ENCODE measurements around the gene ARL8B.

ARL8B gene

DNA sequence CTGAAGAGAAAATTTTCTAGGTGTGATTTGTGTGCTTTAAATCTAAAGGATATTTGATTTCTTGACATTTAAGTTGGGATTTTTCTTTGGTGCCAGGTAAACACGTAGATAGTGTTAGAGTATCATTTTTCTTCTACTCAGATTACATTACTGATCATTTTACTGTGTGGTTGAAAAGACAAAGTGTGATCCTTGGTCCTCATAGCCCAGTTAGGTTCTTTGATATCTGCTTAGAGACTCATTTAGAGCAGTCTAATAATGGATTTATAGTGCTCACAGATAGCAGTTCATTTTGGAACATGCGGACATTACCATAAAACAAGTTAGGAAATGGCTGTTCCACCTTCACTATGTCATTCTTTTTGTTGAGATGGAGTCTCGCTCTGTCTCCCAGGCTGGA is 12.4 kb downstream of the ARL8B start:
- CTCF ChIA-PET: no interaction called here
- TF ChIP-seq FOXK2 (IDR thresholded peaks at IDR 0.05) (no peak), SUZ12 (IDR thresholded peaks at IDR 0.05) (no peak), LEF1 (IDR thresholded peaks at IDR 0.05; ENCODE audit: borderline replicate concordance) (no peak), ARNT (IDR thresholded peaks at IDR 0.05) (no peak), HDGF (IDR thresholded peaks at IDR 0.05; ENCODE audit: borderline replicate concordance) (no peak), L3MBTL2 (conservative IDR thresholded peaks at IDR 0.05) (no peak), FOXA1 (IDR thresholded peaks at IDR 0.05) (no peak), SP1 (IDR thresholded peaks at IDR 0.05) (no peak), ELF4 (IDR thresholded peaks at IDR 0.05) (no peak), TARDBP (IDR thresholded peaks at IDR 0.05) (no peak), NFRKB (IDR thresholded peaks at IDR 0.05) (no peak), FOXM1 (IDR thresholded peaks at IDR 0.05; ENCODE audit: borderline replicate concordance) (no peak), CTBP1 (IDR thresholded peaks at IDR 0.05; ENCODE audit: borderline replicate concordance) (no peak), ZNF384 (IDR thresholded peaks at IDR 0.05) (no peak)
- POLR2A ChIA-PET: no interaction called here
- DNase-seq (ENCODE audit: extremely low spot score): no peak

DNA sequence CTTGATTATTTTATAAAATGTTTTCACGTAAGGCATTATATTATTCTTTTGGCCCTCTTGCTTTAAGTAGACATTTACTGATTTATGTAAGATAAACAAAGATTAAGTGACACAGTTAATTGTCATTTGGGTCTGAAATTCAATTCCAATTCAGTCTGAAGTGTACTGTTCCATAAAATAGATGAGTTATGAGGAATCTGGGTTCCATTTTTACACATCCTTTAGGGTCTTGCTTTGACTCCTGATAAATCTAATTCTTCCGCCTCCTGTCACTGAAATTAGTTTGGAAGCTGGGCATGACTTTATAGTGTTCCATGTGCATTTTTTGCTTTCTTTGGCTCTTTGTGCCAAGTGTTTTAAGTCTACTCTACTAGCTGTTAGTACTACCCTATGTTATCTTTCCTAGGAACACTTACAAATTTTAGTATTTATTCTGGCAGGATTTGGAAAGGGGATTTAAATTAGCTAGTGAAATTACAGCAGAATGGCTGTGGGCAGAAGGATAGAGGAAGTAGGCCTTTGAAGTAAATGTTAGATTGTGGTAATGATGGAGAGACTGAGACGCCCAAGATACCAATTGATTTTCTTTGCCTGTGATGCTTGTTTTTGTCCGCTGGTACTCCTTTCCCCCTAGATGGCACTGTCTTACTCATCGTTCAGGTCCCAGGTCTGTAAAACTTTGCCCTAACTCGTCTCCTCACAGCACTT is 14.3 kb downstream of the ARL8B start:
- peak; percentile 47 for DNase-seq (ENCODE audit: extremely low spot score)
- CTCF ChIA-PET: interaction anchor here (0.7 to 0.9 kb wide), 2 partner anchors 13 to 14 kb away, joined by 3 to 4 read pairs; no protein-coding TSS in a partner anchor
- peak; percentile 68 for TF ChIP-seq PKNOX1 (IDR thresholded peaks at IDR 0.05)
- TF ChIP-seq FOXA1 (IDR thresholded peaks at IDR 0.05): no peak
- POLR2A ChIA-PET: no interaction called here

DNA sequence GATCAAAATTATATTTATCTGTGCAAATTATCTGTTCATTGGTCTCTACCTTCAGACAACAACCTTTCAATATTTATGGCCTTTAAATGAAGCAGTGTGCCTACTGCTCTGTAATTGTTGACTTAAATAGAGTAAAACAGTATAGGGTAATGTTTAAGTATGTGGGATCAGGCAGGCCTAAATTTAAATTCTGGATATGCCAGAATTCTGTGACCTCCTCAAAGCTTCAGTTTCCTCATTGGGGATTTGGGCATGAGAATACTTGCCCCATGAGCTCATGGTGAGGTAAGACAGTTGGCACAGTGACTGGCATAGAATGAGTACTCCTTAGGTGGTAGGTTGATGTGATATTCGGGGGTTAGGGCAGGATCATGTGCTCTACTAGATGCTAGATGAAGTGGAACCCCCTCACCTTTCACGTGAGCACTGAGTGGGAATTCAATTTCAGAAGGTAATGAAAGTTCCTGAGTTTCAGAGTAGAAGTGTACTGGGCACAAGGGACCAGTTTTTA is 14.9 kb downstream of the ARL8B start:
- ChIA-PET POLR2A (no interaction called here), CTCF (interaction anchor here (0.9 kb wide), 1 partner anchor 14 kb away, joined by 3 read pairs; no protein-coding TSS in a partner anchor)
- TF ChIP-seq ZNF384 (IDR thresholded peaks at IDR 0.05) (no peak), L3MBTL2 (conservative IDR thresholded peaks at IDR 0.05) (no peak), HDGF (IDR thresholded peaks at IDR 0.05; ENCODE audit: borderline replicate concordance) (no peak), ARNT (IDR thresholded peaks at IDR 0.05) (no peak), ELF4 (IDR thresholded peaks at IDR 0.05) (no peak), CTBP1 (IDR thresholded peaks at IDR 0.05; ENCODE audit: borderline replicate concordance) (no peak), FOXA1 (IDR thresholded peaks at IDR 0.05) (no peak), FOXM1 (IDR thresholded peaks at IDR 0.05; ENCODE audit: borderline replicate concordance) (no peak), PKNOX1 (IDR thresholded peaks at IDR 0.05) (no peak), LEF1 (IDR thresholded peaks at IDR 0.05; ENCODE audit: borderline replicate concordance) (no peak), NFRKB (IDR thresholded peaks at IDR 0.05) (no peak), FOXK2 (IDR thresholded peaks at IDR 0.05) (no peak), SP1 (IDR thresholded peaks at IDR 0.05) (no peak), SUZ12 (IDR thresholded peaks at IDR 0.05) (no peak), TARDBP (IDR thresholded peaks at IDR 0.05) (no peak), BHLHE40 (IDR thresholded peaks at IDR 0.05; ENCODE audit: borderline replicate concordance) (no peak)
- DNase-seq (ENCODE audit: extremely low spot score): no peak

DNA sequence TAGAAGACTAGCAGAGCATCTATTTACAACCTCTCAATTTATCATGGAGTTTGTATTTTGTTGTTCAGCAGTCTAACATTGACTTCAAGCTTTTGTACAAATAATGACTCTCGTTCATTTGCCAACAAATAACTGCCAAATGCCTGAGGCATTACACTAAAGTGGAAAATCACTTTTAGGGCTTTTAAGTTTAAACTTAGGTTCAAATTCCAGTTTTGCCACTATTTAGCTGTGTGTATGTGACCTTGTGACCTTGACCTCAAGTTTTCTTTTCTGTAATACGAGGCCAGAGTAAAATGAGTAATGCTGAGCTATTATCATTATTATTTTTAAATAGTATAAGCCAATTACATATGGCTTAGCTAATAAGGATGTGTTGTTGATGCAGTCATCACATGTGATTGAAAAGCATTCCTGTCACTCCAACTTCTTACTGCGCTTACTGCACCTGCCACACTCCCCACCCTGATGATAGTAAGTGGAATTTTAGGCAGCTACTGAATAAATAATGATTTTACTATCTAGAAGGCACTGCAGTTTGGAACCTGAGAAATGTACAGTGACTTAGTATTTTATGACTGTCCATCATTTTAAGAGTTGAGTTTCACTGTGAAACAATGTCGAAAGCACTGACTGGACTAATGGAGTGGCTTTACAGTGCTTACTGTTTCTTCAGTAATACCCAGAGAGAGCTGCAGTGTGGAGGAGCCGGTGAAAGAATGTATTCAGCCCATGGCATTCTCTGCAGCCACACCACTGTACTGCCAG is 16.3 kb downstream of the ARL8B start:
- POLR2A ChIA-PET: no interaction called here
- CTCF ChIA-PET: interaction anchor here (0.6 to 0.7 kb wide), 2 partner anchors 15 to 147 kb away, joined by 3 read pairs; no protein-coding TSS in a partner anchor
- no peak for DNase-seq (ENCODE audit: extremely low spot score)
- TF ChIP-seq PKNOX1 (IDR thresholded peaks at IDR 0.05) (peak; percentile 86), L3MBTL2 (conservative IDR thresholded peaks at IDR 0.05) (no peak)

GRCh38 chr3:5140230-5140621 is 18.1 kb downstream of the ARL8B start:
- DNase-seq (ENCODE audit: extremely low spot score): no peak
- TF ChIP-seq FOXM1 (IDR thresholded peaks at IDR 0.05; ENCODE audit: borderline replicate concordance): no peak
- CTCF ChIA-PET: no interaction called here
- POLR2A ChIA-PET: no interaction called here

GRCh38 chr3:5140839-5141238 is 18.7 kb downstream of the ARL8B start:
- ChIA-PET CTCF (no interaction called here), POLR2A (no interaction called here)
- no peak for TF ChIP-seq FOXK2 (IDR thresholded peaks at IDR 0.05)
- no peak for TF ChIP-seq FOXM1 (IDR thresholded peaks at IDR 0.05; ENCODE audit: borderline replicate concordance)
- TF ChIP-seq SUZ12 (IDR thresholded peaks at IDR 0.05): no peak
- TF ChIP-seq FOXA1 (IDR thresholded peaks at IDR 0.05): no peak
- TF ChIP-seq CTBP1 (IDR thresholded peaks at IDR 0.05; ENCODE audit: borderline replicate concordance): no peak
- TF ChIP-seq NFRKB (IDR thresholded peaks at IDR 0.05): no peak
- no peak for TF ChIP-seq ZNF384 (IDR thresholded peaks at IDR 0.05)
- TF ChIP-seq HDGF (IDR thresholded peaks at IDR 0.05; ENCODE audit: borderline replicate concordance): no peak
- TF ChIP-seq LEF1 (IDR thresholded peaks at IDR 0.05; ENCODE audit: borderline replicate concordance): no peak
- TF ChIP-seq ARNT (IDR thresholded peaks at IDR 0.05): no peak
- TF ChIP-seq ELF4 (IDR thresholded peaks at IDR 0.05): no peak
- DNase-seq (ENCODE audit: extremely low spot score): no peak
